HCT116 (cell line): ENCODE results near the gene C2CD4B. TPM values are rescaled to one million over a fixed set of nuclear protein-coding genes. Genes with fewer than 3 reads are reported as not detected.

Experiments
- ATAC-seq: fragments of 200-7000 bp; cut with Tn5 transposase; 2 replicates; pipeline ENCODE4 v1.9.1; 2020; ENCODE audit warnings: mild to moderate bottlenecking, moderate library complexity
- BruUV-seq: library from RNA; stranded (reverse); fragments of 400-500 nt; replicated peaks from 2 replicates; lab custom pipeline; 2021; lab: Mats Ljungman, UMichigan
- CTCF ChIA-PET: fragments of 300-600 bp; sonication (Branson Sonifier 250); formaldehyde crosslinking; loops from one replicate; lab custom pipeline; 2021; ENCODE audit warnings: antibody characterized with exemption; lab: Charles Lee
- POLR2A ChIA-PET: fragments of 300-600, 350-600 bp; sonication (Branson Sonifier 250); formaldehyde crosslinking; loops from one replicate; lab custom pipeline; 2021; ENCODE audit warnings: antibody characterized with exemption; lab: Charles Lee
- RAD21 ChIA-PET, 2 experiments: fragments of 300-600 bp; sonication (Branson Sonifier 250); formaldehyde crosslinking; loops; one replicate each; lab custom pipeline; 2023; ENCODE audit warnings: low total read pairs in 2 of 2; ENCODE audit not compliant: uncharacterized antibody in 2 of 2, unreplicated experiment in 2 of 2, low non-redundant PET in 1 of 2; lab: Charles Lee
- DNase-seq: peaks from one replicate; pipeline ENCODE4 v3.0.0-alpha.2; 2010; ENCODE audit warnings: low read depth, low spot score
- H2AFZ ChIP-seq: fragments of 200-600 bp; shearing (Covaris generic), sonication (generic); 2 replicates; pipeline ENCODE4 v1.6.1; 2017; ENCODE audit warnings: low read depth, mixed run types, mixed read lengths, antibody characterized with exemption, low read length; ENCODE audit not compliant: poor library complexity, severe bottlenecking
- H3K27ac ChIP-seq: 2 replicates; pipeline ENCODE4 v1.5.1; 2012; ENCODE audit warnings: low read depth, low read length
- H3K27me3 ChIP-seq: fragments of 200-600 bp; sonication (generic); 2 replicates; pipeline ENCODE4 v1.6.1; 2016; ENCODE audit warnings: mixed run types, low read length, mixed read lengths; ENCODE audit not compliant: insufficient read depth
- H3K36me3 ChIP-seq, 2 experiments: fragments of 200-500 bp in 1 of 2; fragments of 200-600 bp in 1 of 2; sonication (Bioruptor generic) in 1 of 2; sonication (generic) in 1 of 2; 2 replicates each; pipeline versions ENCODE4 v1.5.1 to v1.6.1; 2014 to 2016; ENCODE audit warnings: low read length in 2 of 2, inconsistent platforms in 1 of 2, mixed read lengths in 1 of 2, mixed run types in 1 of 2; ENCODE audit not compliant: insufficient read depth in 2 of 2, control insufficient read depth in 1 of 2
- H3K4me1 ChIP-seq, 2 experiments: fragments of 200-600 bp in 1 of 2; sonication (generic) in 1 of 2; 2 replicates each; pipeline versions ENCODE4 v1.5.1 to v1.6.1; 2012 to 2017; ENCODE audit warnings: low read length in 2 of 2, inconsistent platforms in 1 of 2, mild to moderate bottlenecking in 1 of 2, mixed read lengths in 1 of 2, mixed run types in 1 of 2, moderate library complexity in 1 of 2; ENCODE audit not compliant: insufficient read depth in 2 of 2, control insufficient read depth in 1 of 2
- H3K4me2 ChIP-seq: fragments of 200-600 bp; sonication (generic); 2 replicates; pipeline ENCODE4 v1.6.1; 2017; ENCODE audit warnings: mixed run types, low read length, mixed read lengths
- H3K4me3 ChIP-seq, 2 experiments: fragments of 200-600 bp in 1 of 2; sonication (generic) in 1 of 2; replicated peaks in 1 of 2; 2 replicates each; pipeline ENCODE4 v1.5.1; 2011 to 2016; ENCODE audit warnings: low read length in 2 of 2, control low read depth in 1 of 2, low read depth in 1 of 2, mild to moderate bottlenecking in 1 of 2, mixed read lengths in 1 of 2, mixed run types in 1 of 2
- H3K79me2 ChIP-seq: fragments of 200-600 bp; sonication (generic); 2 replicates; pipeline ENCODE4 v1.6.1; 2017; ENCODE audit warnings: mild to moderate bottlenecking, mixed run types, low read length, moderate library complexity, mixed read lengths; ENCODE audit not compliant: insufficient read depth
- H3K9ac ChIP-seq: fragments of 200-600 bp; sonication (generic); 2 replicates; pipeline ENCODE4 v1.6.1; 2016; ENCODE audit warnings: low read length, mixed read lengths
- H3K9me2 ChIP-seq: fragments of 200-600 bp; sonication (generic), shearing (Covaris generic); 2 replicates; pipeline ENCODE4 v1.6.1; 2017; ENCODE audit warnings: mixed run types, mild to moderate bottlenecking, moderate library complexity; ENCODE audit not compliant: insufficient read depth
- H3K9me3 ChIP-seq, 2 experiments: fragments of 200-500 bp in 1 of 2; fragments of 200-600 bp in 1 of 2; sonication (Bioruptor generic) in 1 of 2; sonication (generic) in 1 of 2; 2 replicates each; pipeline ENCODE4 v1.6.1; 2014 to 2017; ENCODE audit warnings: low read length in 2 of 2, mixed read lengths in 2 of 2, inconsistent platforms in 1 of 2, low read depth in 1 of 2, mild to moderate bottlenecking in 1 of 2, mixed run types in 1 of 2, moderate library complexity in 1 of 2; ENCODE audit not compliant: control insufficient read depth in 1 of 2, insufficient read depth in 1 of 2
- H4K20me1 ChIP-seq: fragments of 200-600 bp; sonication (generic), shearing (Covaris generic); 2 replicates; pipeline ENCODE4 v1.6.1; 2017; ENCODE audit warnings: mixed run types, mild to moderate bottlenecking, moderate library complexity; ENCODE audit not compliant: insufficient read depth
- CEBPB ChIP-seq: IDR thresholded peaks from 2 replicates; pipeline ENCODE4 v1.6.1; 2012; ENCODE audit warnings: low read depth
- POLR2A ChIP-seq: IDR thresholded peaks from 2 replicates; pipeline ENCODE4 v1.7.0; 2011; ENCODE audit warnings: borderline replicate concordance; ENCODE audit not compliant: insufficient read depth, insufficient read length; ENCODE audit errors: extremely low read depth
- POLR2AphosphoS5 ChIP-seq: IDR thresholded peaks from 2 replicates; pipeline ENCODE4 v1.6.1; 2011; ENCODE audit warnings: mild to moderate bottlenecking, low read depth, low read length, moderate library complexity
- REST ChIP-seq: IDR thresholded peaks from 2 replicates; pipeline ENCODE4 v1.6.1; 2012; ENCODE audit warnings: low read depth
- YY1 ChIP-seq: IDR thresholded peaks from 2 replicates; pipeline ENCODE4 v1.6.1; 2011; ENCODE audit warnings: low read length, low read depth, moderate library complexity, mild to moderate bottlenecking; ENCODE audit not compliant: insufficient replicate concordance; ENCODE audit errors: extremely low read depth
- intact Hi-C: fragments of 100-400 bp; cut with micrococcal nuclease; formaldehyde crosslinking; loops from 2 replicates; pipeline ENCODE4 v1.10.0; 2022
- total RNA-seq: library from RNA; stranded (reverse); gene quantifications from one replicate; pipeline ENCODE4 v1.2.1, GENCODE V29; 2021; ENCODE audit not compliant: unreplicated experiment

Gene C2CD4B
- total RNA-seq, 1 experiment from 2014 or later: not detected

- TF ChIP-seq REST (no peak), POLR2A (no peak), POLR2AphosphoS5 (no peak)
- TF ChIP-seq, all 23 proteins: peak for 0
Observed at GRCh38 chr15:62173215-62173614, 8.1 kb upstream of the C2CD4B start (continued).

- H3K9me3 ChIP-seq: no peaks in the 10 kb centered on the region
- POLR2A ChIA-PET: no interaction called here
- RAD21 ChIA-PET: no interaction called here
- CTCF ChIA-PET: no interaction called here
- DNase-seq (no peak), ATAC-seq (no peak)
- no peak overlapping the region for H2AFZ ChIP-seq
- no peaks in the 10 kb centered on the region for H4K20me1 ChIP-seq
- no peaks in the 10 kb centered on the region for H3K79me2 ChIP-seq
- no peaks in the 10 kb centered on the region for H3K4me1 ChIP-seq
- no peaks in the 10 kb centered on the region for H3K36me3 ChIP-seq
- intact Hi-C loops: no loop called here
- no TSS peak for BruUV-seq
- TF ChIP-seq CEBPB (no peak), YY1 (no peak)
- H3K4me3 ChIP-seq: no peak overlapping the region
- no peak overlapping the region for H3K27ac ChIP-seq
- no peak overlapping the region for H3K4me2 ChIP-seq
- H3K9me2 ChIP-seq: no peaks in the 10 kb centered on the region
- no peak overlapping the region for H3K9ac ChIP-seq
- no peaks in the 10 kb centered on the region; the same call in none of the 2 replicates for H3K27me3 ChIP-seq
Observed at GRCh38 chr15:62171882-62172281, 6.8 kb upstream of the C2CD4B start.
